Activated T-cell treated with anti-CD3 and anti-CD28 coated beads, Interleukin-2, amount 50 U/mL, for 24 hours (primary cell): ENCODE measurements around the gene BICC1.
A peak's percentile ranks its signal among the peaks of the same experiment; 100 is the strongest.

Experiments used
- DNase-seq: peaks from one replicate; pipeline ENCODE4 v3.0.0-alpha.2; 2020
- H3K27ac Mint-ChIP-seq: 2 replicates; pipeline ENCODE4 v1.8.0; 2020; ENCODE audit warnings: mild to moderate bottlenecking, mixed read lengths
- H3K27me3 Mint-ChIP-seq: 2 replicates; pipeline ENCODE4 v1.8.0; 2020; ENCODE audit warnings: mixed read lengths
- H3K36me3 Mint-ChIP-seq: 2 replicates; pipeline ENCODE4 v1.8.0; 2020; ENCODE audit warnings: low read depth, mixed read lengths
- H3K4me1 Mint-ChIP-seq: 2 replicates; pipeline ENCODE4 v1.8.0; 2020; ENCODE audit warnings: low read depth, mixed read lengths
- H3K4me3 Mint-ChIP-seq: 2 replicates; pipeline ENCODE4 v1.8.0; 2020; ENCODE audit warnings: mild to moderate bottlenecking, moderate library complexity, mixed read lengths
- H3K9me3 Mint-ChIP-seq: 2 replicates; pipeline ENCODE4 v1.8.0; 2020; ENCODE audit warnings: mixed read lengths

BICC1 gene

DNA sequence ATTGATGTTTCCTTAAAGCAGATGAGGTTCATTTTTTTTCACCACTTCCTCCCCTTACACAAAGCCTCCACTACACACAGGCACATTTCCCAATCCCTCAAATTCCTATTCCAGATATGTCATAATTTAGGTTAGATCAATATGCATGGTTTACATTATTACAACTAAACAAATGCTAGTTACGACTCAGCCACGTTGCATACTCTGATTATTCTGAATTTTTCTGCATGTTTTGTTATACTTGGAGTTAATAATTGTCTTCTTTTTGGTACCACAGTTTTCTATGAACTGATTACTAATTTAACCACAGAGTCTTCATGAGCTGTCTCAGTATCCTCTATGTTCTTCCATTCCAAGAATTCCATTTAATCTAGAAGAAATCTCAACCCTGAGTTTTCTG lies 4.4 kb upstream of the BICC1 start:
- peaks cover 4% of the 10 kb centered on the region for H3K4me1 Mint-ChIP-seq
- H3K4me3 Mint-ChIP-seq: no peak overlapping the region
- no peak overlapping the region for H3K27ac Mint-ChIP-seq
- H3K27me3 Mint-ChIP-seq: peaks cover 15% of the 10 kb centered on the region
- DNase-seq: no peak
- H3K36me3 Mint-ChIP-seq: no peaks in the 10 kb centered on the region
- H3K9me3 Mint-ChIP-seq: no peaks in the 10 kb centered on the region

DNA sequence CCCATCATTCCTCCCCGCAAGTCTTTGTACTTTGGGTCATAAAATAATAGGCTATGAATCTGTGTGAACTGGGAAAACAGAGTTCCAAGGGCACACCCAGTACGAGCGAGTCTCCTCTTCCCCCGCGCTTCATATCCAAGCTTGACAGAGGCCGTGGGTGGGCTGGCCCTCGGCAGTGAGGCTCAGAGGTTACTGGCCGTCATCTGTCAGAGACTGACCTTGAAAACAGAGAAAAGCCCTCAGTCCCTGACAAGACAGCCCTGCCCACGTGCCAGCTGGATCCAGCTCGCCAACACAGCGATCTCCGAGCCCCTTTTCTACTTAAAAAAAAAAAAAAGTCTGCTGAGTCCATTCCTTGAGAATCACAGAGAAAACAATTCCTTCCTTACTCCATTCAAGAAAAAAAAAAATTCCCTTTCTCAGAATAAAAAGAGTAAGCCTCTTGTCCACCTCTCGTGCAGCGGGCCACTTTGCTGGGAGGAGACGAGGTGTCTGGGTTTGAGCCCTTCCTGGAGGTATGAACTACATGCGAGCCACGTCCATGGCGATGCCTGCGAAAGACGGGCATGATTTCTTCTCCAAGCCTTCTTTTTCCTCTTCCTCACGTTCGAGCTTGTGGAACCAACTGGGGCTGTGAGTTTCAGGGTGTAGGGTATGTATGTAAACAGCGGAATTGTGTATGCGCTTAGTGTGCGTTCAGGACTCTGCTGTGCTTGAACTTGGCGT lies 744 bp upstream of the BICC1 start:
- Mint-ChIP-seq H3K27me3 (peaks cover 30% of the 10 kb centered on the region), H3K36me3 (no peaks in the 10 kb centered on the region), H3K9me3 (no peaks in the 10 kb centered on the region), H3K4me3 (peak overlapping the region; percentile 64), H3K27ac (no peak overlapping the region), H3K4me1 (peaks cover 11% of the 10 kb centered on the region)
- DNase-seq: no peak

- H3K27ac Mint-ChIP-seq: no peak overlapping the region
- peaks cover 11% of the 10 kb centered on the region for H3K4me1 Mint-ChIP-seq
- H3K36me3 Mint-ChIP-seq: no peaks in the 10 kb centered on the region
- H3K9me3 Mint-ChIP-seq: no peaks in the 10 kb centered on the region
- H3K27me3 Mint-ChIP-seq: peaks cover 38% of the 10 kb centered on the region
- peak; percentile 34 for DNase-seq
- peak overlapping the region; percentile 68 for H3K4me3 Mint-ChIP-seq
Observed at GRCh38 chr10:58513188-58514110, 777 bp downstream of the BICC1 start.

GRCh38 chr10:58514111-58514770 lies 1.6 kb downstream of the BICC1 start:
- DNase-seq: no peak
- peaks cover 44% of the 10 kb centered on the region for H3K27me3 Mint-ChIP-seq
- peak overlapping the region; percentile 68 for H3K4me3 Mint-ChIP-seq
- peaks cover 11% of the 10 kb centered on the region for H3K4me1 Mint-ChIP-seq
- H3K27ac Mint-ChIP-seq: no peak overlapping the region
- no peaks in the 10 kb centered on the region for H3K9me3 Mint-ChIP-seq
- H3K36me3 Mint-ChIP-seq: no peaks in the 10 kb centered on the region

DNA sequence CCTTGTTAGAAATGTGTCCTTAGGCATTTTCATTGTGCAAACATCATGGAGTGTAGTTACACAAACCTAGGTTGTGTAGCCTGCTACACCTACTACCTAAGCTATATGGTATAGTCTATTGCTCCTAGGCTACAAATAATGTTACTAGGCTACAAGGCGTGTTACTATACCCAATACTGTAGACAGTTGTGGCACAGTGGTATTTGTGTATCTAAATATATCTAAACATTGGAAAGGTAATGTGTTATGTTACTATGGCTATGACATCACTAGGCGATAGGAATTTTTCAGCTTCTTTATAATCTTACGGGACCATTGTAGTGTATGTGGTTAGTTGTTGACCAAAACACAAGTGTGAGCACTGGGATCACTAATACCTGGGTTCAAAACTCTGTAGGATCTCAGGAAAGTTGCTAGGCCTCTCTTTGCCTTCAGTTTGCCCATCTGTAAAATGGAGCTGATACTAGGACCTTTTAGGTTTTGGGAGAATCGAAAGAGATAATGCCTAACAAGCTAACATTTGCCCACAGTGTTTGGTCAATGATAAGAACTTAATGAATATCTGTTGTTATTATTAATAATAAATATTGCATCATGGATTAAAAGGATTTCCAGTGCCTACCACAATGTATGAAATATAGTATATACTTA lies 2.7 kb downstream of the BICC1 start:
- Mint-ChIP-seq H3K27ac (no peak overlapping the region), H3K4me1 (peaks cover 11% of the 10 kb centered on the region), H3K27me3 (peaks cover 48% of the 10 kb centered on the region), H3K36me3 (no peaks in the 10 kb centered on the region), H3K4me3 (no peak overlapping the region), H3K9me3 (no peaks in the 10 kb centered on the region)
- no peak for DNase-seq

GRCh38 chr10:58516119-58516518 lies 3.4 kb downstream of the BICC1 start:
- peaks cover 11% of the 10 kb centered on the region for H3K4me1 Mint-ChIP-seq
- DNase-seq: no peak
- no peak overlapping the region for H3K4me3 Mint-ChIP-seq
- no peaks in the 10 kb centered on the region for H3K36me3 Mint-ChIP-seq
- peaks cover 53% of the 10 kb centered on the region for H3K27me3 Mint-ChIP-seq
- no peaks in the 10 kb centered on the region for H3K9me3 Mint-ChIP-seq
- no peak overlapping the region for H3K27ac Mint-ChIP-seq

GRCh38 chr10:58516671-58517070 lies 4.0 kb downstream of the BICC1 start:
- no peak overlapping the region for H3K4me3 Mint-ChIP-seq
- no peaks in the 10 kb centered on the region for H3K36me3 Mint-ChIP-seq
- no peak overlapping the region for H3K27ac Mint-ChIP-seq
- no peak for DNase-seq
- H3K4me1 Mint-ChIP-seq: peaks cover 11% of the 10 kb centered on the region
- H3K27me3 Mint-ChIP-seq: peaks cover 57% of the 10 kb centered on the region
- H3K9me3 Mint-ChIP-seq: no peaks in the 10 kb centered on the region

DNA sequence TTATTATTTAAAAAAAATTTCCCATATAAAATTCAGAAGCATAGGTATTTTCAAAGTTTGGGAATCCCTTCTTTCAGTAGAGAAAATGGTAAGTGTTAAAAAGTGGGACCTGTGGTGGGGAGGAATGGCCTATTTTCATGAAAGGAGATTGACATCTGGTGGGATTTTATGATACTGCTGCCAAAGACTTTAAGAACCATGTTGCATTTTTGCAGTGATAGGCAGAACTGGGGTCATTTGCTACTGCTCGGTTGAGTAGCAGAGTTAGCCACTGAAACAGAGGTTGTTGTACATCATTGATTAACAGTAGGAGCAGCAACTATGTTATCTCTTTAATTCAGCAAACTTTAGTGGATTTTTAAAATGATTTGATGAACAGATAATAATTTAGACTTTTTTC lies 4.4 kb downstream of the BICC1 start:
- H3K4me3 Mint-ChIP-seq: no peak overlapping the region
- no peaks in the 10 kb centered on the region for H3K36me3 Mint-ChIP-seq
- DNase-seq: no peak
- no peak overlapping the region for H3K27ac Mint-ChIP-seq
- no peaks in the 10 kb centered on the region for H3K9me3 Mint-ChIP-seq
- peaks cover 11% of the 10 kb centered on the region for H3K4me1 Mint-ChIP-seq
- H3K27me3 Mint-ChIP-seq: peaks cover 61% of the 10 kb centered on the region

GRCh38 chr10:58517491-58518355 lies 5.1 kb downstream of the BICC1 start:
- Mint-ChIP-seq H3K27ac (no peak overlapping the region), H3K9me3 (no peaks in the 10 kb centered on the region), H3K27me3 (peaks cover 66% of the 10 kb centered on the region), H3K36me3 (no peaks in the 10 kb centered on the region), H3K4me3 (no peak overlapping the region), H3K4me1 (peaks cover 7% of the 10 kb centered on the region)
- DNase-seq: no peak

- H3K4me3 Mint-ChIP-seq: no peak overlapping the region
- H3K27me3 Mint-ChIP-seq: peaks cover 64% of the 10 kb centered on the region
- DNase-seq: no peak
- H3K4me1 Mint-ChIP-seq: peaks cover 4% of the 10 kb centered on the region
- H3K27ac Mint-ChIP-seq: no peak overlapping the region
- H3K36me3 Mint-ChIP-seq: no peaks in the 10 kb centered on the region
- no peaks in the 10 kb centered on the region for H3K9me3 Mint-ChIP-seq
Observed at GRCh38 chr10:58518775-58519174, 6.1 kb downstream of the BICC1 start.

DNA sequence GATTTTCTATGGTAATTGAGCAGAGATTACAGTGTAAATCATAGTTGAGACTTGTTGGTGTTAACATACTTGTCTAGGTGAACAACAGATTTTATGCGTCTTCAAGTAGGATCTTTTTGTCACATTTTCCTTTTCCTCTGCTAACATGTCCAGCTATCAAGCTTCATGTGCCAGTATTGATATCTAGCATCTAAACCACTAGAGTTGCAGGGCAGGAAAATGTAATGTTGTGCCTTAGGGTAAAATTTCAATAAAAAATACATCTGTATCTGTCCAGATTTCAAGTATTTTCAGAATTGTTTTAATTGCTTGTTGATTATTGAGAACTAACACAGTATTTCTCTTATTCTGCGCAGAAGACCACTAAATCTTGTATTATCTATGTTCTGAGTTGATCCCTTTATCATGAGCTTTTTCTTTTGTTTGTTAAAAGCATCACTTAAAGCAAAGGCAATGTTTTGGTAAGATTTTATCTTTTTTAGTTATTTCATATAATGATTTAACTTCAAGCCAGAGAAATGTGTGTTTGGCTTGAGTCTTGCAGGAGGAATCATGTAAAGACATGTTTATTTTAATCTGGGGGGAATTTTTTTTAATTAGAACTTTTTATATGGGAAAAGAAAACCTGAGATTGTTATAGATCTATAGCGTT lies 16.5 kb downstream of the BICC1 start:
- DNase-seq: no peak
- Mint-ChIP-seq H3K27ac (no peak overlapping the region), H3K36me3 (no peaks in the 10 kb centered on the region), H3K9me3 (no peaks in the 10 kb centered on the region), H3K27me3 (peaks cover 17% of the 10 kb centered on the region), H3K4me1 (peaks cover 2% of the 10 kb centered on the region), H3K4me3 (no peak overlapping the region)

- H3K36me3 Mint-ChIP-seq: no peaks in the 10 kb centered on the region
- H3K27ac Mint-ChIP-seq: no peak overlapping the region
- H3K9me3 Mint-ChIP-seq: peaks cover 9% of the 10 kb centered on the region
- H3K4me3 Mint-ChIP-seq: no peak overlapping the region
- H3K27me3 Mint-ChIP-seq: peaks cover 19% of the 10 kb centered on the region
- H3K4me1 Mint-ChIP-seq: peaks cover 2% of the 10 kb centered on the region
- peak; percentile 39 for DNase-seq
Observed at GRCh38 chr10:58531084-58531695, 18.5 kb downstream of the BICC1 start.

DNA sequence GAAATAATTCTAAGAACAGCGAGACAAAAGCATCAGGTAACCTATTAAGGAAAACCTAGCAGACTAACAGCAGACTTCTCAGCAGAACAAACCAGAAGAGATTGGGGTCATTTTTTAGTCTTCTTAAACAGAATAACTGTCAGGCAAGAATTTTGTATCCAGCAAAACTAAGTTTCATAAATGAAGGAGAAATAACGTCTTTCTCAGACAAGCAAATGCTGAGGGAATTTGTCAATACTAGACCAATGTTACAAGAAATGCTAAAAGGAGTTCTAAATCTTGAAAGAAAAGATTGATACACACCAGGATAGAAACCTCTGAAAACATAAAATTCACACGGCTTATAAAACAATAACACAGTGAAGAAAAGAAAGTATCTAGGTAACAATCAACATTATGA lies 22.6 kb downstream of the BICC1 start:
- no peak for DNase-seq
- peaks cover 2% of the 10 kb centered on the region for H3K4me1 Mint-ChIP-seq
- no peak overlapping the region for H3K4me3 Mint-ChIP-seq
- H3K27me3 Mint-ChIP-seq: peaks cover 30% of the 10 kb centered on the region
- no peak overlapping the region for H3K27ac Mint-ChIP-seq
- H3K36me3 Mint-ChIP-seq: no peaks in the 10 kb centered on the region
- peaks cover 9% of the 10 kb centered on the region for H3K9me3 Mint-ChIP-seq
